Adrenal gland (tissue), 12 donors: ENCODE measurements around the gene MEIOC. TPM values are rescaled to one million over a fixed set of nuclear protein-coding genes. Genes with fewer than 3 reads are reported as not detected.
"Not testable (repeated sequence)": the region's sequence is repeated elsewhere in the genome, so short reads cannot be mapped to it uniquely, and the experiment has no call there.

ENCODE experiments used
- DNase-seq, 7 donors: peaks; one replicate each; pipeline ENCODE4 v3.0.0-alpha.2; 2019 to 2020
- H3K27ac ChIP-seq, 5 donors: fragments of 200-600 bp; sonication (generic) in 4 of 5; 1 replicate in 3 of 5; 2 replicates in 2 of 5; pipeline versions ENCODE4 v1.5.1 to v1.8.0; 2016 to 2020; ENCODE audit warnings: mild to moderate bottlenecking in 1 of 5
- H3K27me3 ChIP-seq: fragments of 200-600 bp; 2 replicates; pipeline ENCODE4 v1.8.0; 2021
- H3K36me3 ChIP-seq, 2 donors: fragments of 200-600 bp; replicated peaks in 1 of 2; 1 replicate in 1 of 2; 2 replicates in 1 of 2; pipeline versions ENCODE4 v1.5.1 to v1.8.0; 2018 to 2022
- H3K4me1 ChIP-seq, 2 donors: fragments of 200-600 bp; replicated peaks in 1 of 2; 1 replicate in 1 of 2; 2 replicates in 1 of 2; pipeline versions ENCODE4 v1.5.1 to v1.8.0; 2018 to 2021
- H3K4me3 ChIP-seq, 4 donors: fragments of 200-600 bp; sonication (generic) in 3 of 4; one replicate each; pipeline ENCODE4 v1.5.1; 2016 to 2018
- H3K9me3 ChIP-seq, 3 donors: fragments of 200-600 bp; sonication (generic) in 1 of 3; replicated peaks in 1 of 3; 1 replicate in 2 of 3; 2 replicates in 1 of 3; pipeline versions ENCODE4 v1.5.1 to v1.8.0; 2016 to 2021
- CTCF ChIP-seq, 6 experiments: fragments of 450-650 bp in 4 of 6; fragments of 200-600 bp in 2 of 6; sonication (generic) in 1 of 6; IDR thresholded peaks; 1 replicate in 5 of 6; 2 replicates in 1 of 6; pipeline versions ENCODE4 v1.5.1 to v1.8.0; 2016 to 2021; ENCODE audit warnings: antibody characterized with exemption in 6 of 6, mild to moderate bottlenecking in 2 of 6, moderate library complexity in 1 of 6
- POLR2A ChIP-seq, 2 donors: fragments of 450-650 bp; IDR thresholded peaks; one replicate each; pipeline ENCODE4 v1.6.1; 2017; ENCODE audit warnings: antibody characterized with exemption in 2 of 2, mild to moderate bottlenecking in 2 of 2, moderate library complexity in 1 of 2
- WGBS, 4 donors: extraction: QIAGEN DNeasy Blood & Tissue Kit in 2 of 4; methylation state at CpG; one replicate each; pipeline versions ENCODE4 v1.1.5 to v1.1.7; 2013 to 2017; 5-methylcytosine and 5-hydroxymethylcytosine counted together
- intact Hi-C, 2 donors: fragments of 100-400 bp; cut with DNase I; formaldehyde crosslinking; loops; one replicate each; pipeline versions ENCODE4 v1.14.1 to v1.15.0; 2022 to 2023
- polyA plus RNA-seq, 3 donors: library from polyadenylated mRNA; stranded (reverse); fragments of 200-250 nt in 2 of 3; fragments of 350-450 nt in 1 of 3; fragmentation: Illumina TruSeq in 1 of 3; extraction: RNeasy Lipid Tissue Mini Kit (QIAGEN cat#74804) in 1 of 3; gene quantifications; one replicate each; pipeline ENCODE4 v1.2.3, GENCODE V29; 2013 to 2014
- total RNA-seq, 9 donors: library from RNA; depleted of rRNA in 4 of 9; stranded (reverse); fragments of >200 nt in 4 of 9; fragments of 120-200 nt in 1 of 9; fragmentation: NEBNext Ultra II Directional in 1 of 9; extraction: Animal tissue kit (Norgen Biotek cat#: 25700) in 1 of 9; gene quantifications; one replicate each; pipeline versions ENCODE4 v1.1.0 to v1.2.4, GENCODE V29; 2013 to 2023
- donor health status: healthy with polysubstance abuse.
- donor health status: Bipolar disorder and iron deficiency.
- donor health status: DM: yes; HTN: yes; CAD: no.
- donor health status: DM: no; HTN: no; CAD: no.
- donor health status: DM: no; HTN: no; CAD: no.
- donor health status: DM: yes; HTN: yes; CAD: no.

The MEIOC gene
- total and polyA plus RNA-seq, 12 donors, result 0.06 to 0.10 TPM; not detected in 10

- Histone ChIP-seq H3K9me3 (no peaks in the 10 kb centered on the region), H3K36me3 (no peaks in the 10 kb centered on the region), H3K4me1 (no peaks in the 10 kb centered on the region), H3K27ac (no peak overlapping the region), H3K4me3 (no peak overlapping the region), H3K27me3 (no peaks in the 10 kb centered on the region)
- TF ChIP-seq CTCF (IDR thresholded peaks at IDR 0.05) (no peak), POLR2A (IDR thresholded peaks at IDR 0.05) (no peak)
- WGBS, 4 donors, result 85 to 93% (median 87%) methylated on average over 3 to 4 of the region's 4 CpGs
- intact Hi-C loops, result loop anchor here in 1 of 2 donors (5.0 kb wide), 1 partner anchor 88 kb away; no protein-coding TSS in a partner anchor
- no peak for DNase-seq
These were observed 25.6 kb upstream of the MEIOC start for GRCh38 chr17:44630703-44631102.

DNA sequence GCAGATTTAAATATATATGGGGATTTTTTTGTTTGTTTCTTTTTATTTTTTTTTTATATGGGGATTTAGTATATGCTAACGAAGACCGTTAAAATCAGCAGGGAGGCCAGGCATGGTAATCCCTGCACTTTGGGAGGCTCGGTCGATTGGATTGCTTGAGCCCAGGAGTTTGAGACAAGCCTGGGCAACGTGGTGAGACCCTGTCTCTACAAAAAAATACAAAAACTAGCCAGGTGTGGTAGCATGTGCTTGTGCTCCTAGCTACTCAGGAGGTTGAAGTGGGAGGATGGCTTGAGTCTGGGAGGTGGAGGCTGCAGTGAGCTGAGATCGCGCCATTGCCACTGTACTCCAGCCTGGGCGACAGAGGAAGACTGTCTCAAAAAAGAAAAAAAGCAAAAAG is 22.3 kb upstream of the MEIOC start:
- Histone ChIP-seq H3K4me1 (no peaks in the 10 kb centered on the region), H3K27me3 (no peaks in the 10 kb centered on the region), H3K27ac (no peak overlapping the region), H3K9me3 (no peaks in the 10 kb centered on the region), H3K36me3 (no peaks in the 10 kb centered on the region), H3K4me3 (no peak overlapping the region)
- TF ChIP-seq CTCF (IDR thresholded peaks at IDR 0.05) (no peak), POLR2A (IDR thresholded peaks at IDR 0.05) (no peak)
- intact Hi-C loops, result loop anchor here (2.0 to 5.0 kb wide), 2 partner anchors 92 to 99 kb away; no protein-coding TSS in a partner anchor
- no peak for DNase-seq
- WGBS, 4 donors, result 70 to 86% (median 73%) methylated on average over 8 of the region's 8 CpGs

DNA sequence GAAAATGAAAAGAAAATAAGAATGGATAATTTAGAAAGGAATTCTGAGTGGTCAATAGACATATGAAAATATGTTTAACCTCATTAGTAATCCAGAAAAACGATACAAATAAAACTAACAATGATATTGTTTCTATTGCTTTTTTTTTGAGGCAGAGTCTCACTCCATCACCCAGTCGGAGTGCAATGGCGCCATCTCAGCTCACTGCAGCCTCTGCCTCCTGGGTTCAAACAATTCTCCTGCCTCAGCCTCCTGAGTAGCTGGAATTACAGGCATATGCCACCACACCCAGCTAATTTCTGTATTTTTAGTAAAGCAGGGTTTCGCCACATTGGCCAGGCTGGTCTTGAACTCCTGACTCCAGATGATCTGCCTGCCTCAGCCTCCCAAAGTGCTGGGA is 21.9 kb upstream of the MEIOC start:
- DNase-seq, H3K4me1 ChIP-seq, H3K27me3 ChIP-seq, H3K4me3 ChIP-seq, H3K36me3 ChIP-seq, H3K27ac ChIP-seq, H3K9me3 ChIP-seq: not testable (repeated sequence)
- WGBS, 4 donors, result 47 to 74% (median 57%) methylated on average over 4 of the region's 4 CpGs
- intact Hi-C loops, result loop anchor here (2.0 to 5.0 kb wide), 2 partner anchors 92 to 100 kb away; no protein-coding TSS in a partner anchor

- H3K4me3 ChIP-seq, result no peak overlapping the region
- TF ChIP-seq POLR2A (IDR thresholded peaks at IDR 0.05) (no peak), CTCF (IDR thresholded peaks at IDR 0.05) (peak; percentile 22 to 82 (median 69))
- H3K9me3 ChIP-seq, result no peaks in the 10 kb centered on the region
- H3K36me3 ChIP-seq, result no peaks in the 10 kb centered on the region
- no peak overlapping the region for H3K27ac ChIP-seq
- DNase-seq, result no peak
- intact Hi-C loops, result loop anchor here in 1 of 2 donors (5.0 kb wide), 1 partner anchor 104 kb away; no protein-coding TSS in a partner anchor
- no peaks in the 10 kb centered on the region for H3K4me1 ChIP-seq
- 10 to 44% (median 16%) methylated on average over 1 of the region's 1 CpG for WGBS, 4 donors
- no peaks in the 10 kb centered on the region for H3K27me3 ChIP-seq
These were observed 19.7 kb upstream of the MEIOC start for GRCh38 chr17:44636562-44636961.

GRCh38 chr17:44637066-44637465 is 19.2 kb upstream of the MEIOC start:
- no peak for DNase-seq
- no peaks in the 10 kb centered on the region for H3K27me3 ChIP-seq
- no peaks in the 10 kb centered on the region for H3K9me3 ChIP-seq
- TF ChIP-seq POLR2A (IDR thresholded peaks at IDR 0.05) (no peak), CTCF (IDR thresholded peaks at IDR 0.05) (no peak)
- no peaks in the 10 kb centered on the region for H3K36me3 ChIP-seq
- no peaks in the 10 kb centered on the region for H3K4me1 ChIP-seq
- H3K4me3 ChIP-seq, result no peak overlapping the region
- 35 to 65% (median 52%) methylated on average over 1 of the region's 1 CpG for WGBS, 4 donors
- intact Hi-C loops, result loop anchor here in 1 of 2 donors (5.0 kb wide), 1 partner anchor 105 kb away; no protein-coding TSS in a partner anchor
- no peak overlapping the region for H3K27ac ChIP-seq
